Hematopoietic multipotent progenitor cell treated with erythropoietin and hydrocortisone succinate and interleukin-3 and kit ligand, for 17 days (in vitro differentiated cells): Measurements from ENCODE around the gene SEMA5A.

ENCODE experiments used
- DNase-seq: peaks from one replicate; pipeline ENCODE4 v3.0.0-alpha.2; 2015; ENCODE audit warnings: low spot score

SEMA5A gene

DNA sequence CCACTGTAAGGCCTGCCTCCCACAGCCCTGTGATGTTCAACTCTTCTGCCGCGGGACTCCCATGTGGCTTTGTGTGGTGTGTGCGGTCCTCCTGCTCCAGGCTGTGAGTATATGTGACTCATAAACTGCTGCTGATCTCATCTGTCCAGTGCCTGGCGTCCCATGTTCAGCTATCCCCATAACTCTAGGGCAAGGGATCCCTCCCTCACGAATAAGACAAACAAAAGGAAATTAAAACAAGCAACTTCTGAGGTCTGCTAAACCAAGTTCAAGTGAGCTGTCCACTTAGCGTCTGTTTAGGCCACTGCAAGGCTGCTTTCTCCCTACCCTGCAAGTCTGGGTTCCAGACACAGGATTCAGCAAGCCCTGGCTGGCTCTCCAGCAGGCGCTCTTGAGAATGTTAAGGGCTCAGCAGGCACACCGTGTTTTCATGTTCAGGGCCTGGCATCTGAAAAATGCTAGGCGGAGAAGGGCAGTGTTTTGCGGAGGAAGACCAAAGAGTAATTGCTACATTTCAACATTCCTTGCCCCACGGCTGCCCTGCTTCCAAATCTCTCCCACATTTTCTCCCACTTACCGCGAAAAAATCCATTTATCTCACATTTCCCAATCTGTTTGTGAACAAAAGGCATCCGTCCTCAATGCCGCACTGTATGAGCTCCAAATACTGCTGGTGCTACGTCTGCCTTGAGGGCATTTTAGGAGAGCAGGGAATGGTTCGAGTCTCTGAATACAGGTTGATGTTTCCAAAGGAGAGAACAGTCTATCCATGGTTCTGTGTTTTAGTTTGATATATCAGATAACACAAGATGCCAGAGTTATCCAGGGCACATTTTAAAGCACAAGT lies 280.2 kb downstream of the SEMA5A start:
- DNase-seq, result no peak

DNA sequence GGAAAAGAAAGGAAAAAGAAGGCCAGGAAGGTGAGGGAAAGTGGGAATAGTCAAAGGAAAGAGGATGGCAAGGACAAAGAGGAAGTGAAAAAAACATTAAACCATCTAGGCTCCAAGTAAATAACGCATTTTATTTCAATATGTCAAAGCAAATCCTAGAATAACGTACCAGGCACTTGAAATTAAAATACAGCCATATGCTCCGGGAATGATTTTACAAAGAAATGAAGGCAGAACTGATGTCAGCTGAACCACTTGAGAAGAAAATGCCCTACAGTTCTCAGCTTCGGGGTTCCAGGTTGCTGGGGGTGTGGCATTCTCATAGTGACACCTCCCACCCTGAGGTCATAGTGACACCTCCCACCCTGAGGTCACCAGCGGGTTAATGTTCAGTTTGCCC lies 281.6 kb downstream of the SEMA5A start:
- no peak for DNase-seq

DNA sequence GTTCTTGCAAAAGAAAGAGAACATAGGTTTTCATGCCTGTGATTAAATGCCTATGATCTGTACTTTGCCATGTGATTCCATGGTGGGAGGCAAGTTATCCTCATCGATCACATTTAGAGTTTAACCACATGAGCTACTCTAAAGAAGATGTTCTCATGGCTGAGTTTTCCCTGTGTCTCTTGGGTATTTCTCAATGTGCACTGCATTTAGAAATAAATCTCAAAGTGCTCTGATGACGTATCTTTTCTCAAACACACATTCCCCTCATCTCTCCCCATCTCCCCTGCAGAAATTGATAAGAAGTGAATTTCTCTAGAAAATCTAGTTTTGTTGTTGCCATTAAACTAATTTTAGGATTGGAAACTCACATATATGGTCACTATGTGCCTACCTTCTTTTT lies 282.2 kb downstream of the SEMA5A start:
- no peak for DNase-seq

DNA sequence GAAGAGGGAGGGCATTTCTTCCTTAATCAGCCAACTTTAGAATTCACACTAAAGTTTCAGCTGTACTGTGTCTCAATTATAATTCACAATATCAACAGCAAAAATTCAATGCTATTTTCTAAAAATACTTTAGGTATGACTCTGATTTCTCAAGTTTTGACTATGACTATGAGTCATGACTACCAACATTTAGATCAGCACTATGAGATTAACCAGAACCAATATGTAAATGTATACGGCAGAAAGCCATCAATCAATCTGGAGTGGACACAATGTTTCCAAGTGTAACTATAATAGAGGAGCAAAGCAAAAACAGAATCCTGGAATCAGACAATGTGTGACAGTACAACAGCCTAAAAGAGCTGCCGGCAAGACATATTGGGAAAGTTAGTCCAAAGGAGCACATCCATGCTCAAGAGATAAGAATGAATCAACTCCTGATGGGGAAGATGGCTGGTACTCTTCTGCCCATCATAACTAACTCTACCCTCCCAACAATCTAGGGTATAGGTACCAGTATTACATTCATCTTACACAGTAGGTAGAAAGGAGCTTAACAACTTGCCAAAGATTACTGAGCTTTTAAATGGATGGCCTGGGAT lies 294.4 kb downstream of the SEMA5A start:
- DNase-seq, result no peak

DNA sequence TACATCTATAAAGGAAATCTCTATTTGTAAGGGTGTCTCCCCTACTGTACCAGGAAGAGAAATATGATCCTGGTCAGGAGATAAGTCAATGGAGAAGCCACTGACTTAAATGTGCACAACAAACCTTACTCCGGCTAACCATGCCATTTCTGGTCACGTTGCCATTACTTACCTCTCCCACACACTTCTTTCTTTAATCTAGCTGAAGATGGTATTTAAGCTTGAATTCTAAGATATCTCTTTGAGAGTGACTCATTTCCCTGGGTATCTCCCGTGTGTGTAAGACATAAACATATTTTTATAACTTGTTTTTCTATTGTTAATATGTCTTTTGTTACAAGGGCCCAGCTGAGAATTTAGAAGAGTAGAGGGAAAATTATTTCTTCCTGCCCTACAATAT lies 296.6 kb downstream of the SEMA5A start:
- DNase-seq, result no peak

DNA sequence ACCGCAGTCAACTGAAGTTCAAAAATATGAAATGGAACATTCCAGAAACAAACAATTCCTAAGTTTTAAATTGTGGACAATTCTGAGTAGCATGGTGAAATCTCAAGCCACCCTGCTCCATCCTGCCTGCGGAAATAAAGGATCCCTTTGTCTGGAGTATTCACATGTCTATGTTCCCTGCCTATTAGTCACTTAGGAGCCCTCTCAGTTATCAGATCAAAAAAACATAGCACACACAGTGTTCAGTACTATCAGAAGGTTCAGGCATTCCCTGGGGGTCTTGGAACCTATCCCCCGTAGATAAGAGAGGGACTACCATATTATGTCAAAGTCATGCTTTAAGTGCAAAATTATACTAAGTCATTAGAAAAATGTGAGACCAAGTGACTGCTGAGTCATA lies 300.8 kb downstream of the SEMA5A start:
- DNase-seq, result no peak

DNA sequence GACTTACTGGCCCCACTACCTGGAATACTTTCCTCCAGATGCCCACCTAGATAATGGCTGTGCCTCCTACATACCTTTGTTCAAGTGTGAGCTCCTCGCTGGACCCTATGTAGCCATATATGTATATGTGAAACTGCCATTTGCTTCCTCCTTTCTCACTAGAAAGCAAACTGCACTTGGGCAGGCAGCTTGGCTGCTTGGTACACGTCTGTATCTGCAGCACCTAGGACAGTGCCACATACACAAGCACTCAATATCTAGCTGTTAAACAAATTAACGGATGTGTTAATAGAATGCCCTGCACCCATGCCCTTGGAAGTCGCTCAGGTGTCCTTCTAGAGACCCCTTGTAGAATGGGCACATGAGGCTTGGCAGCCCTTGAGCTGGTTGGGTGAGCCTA lies 301.5 kb downstream of the SEMA5A start:
- DNase-seq, result no peak

DNA sequence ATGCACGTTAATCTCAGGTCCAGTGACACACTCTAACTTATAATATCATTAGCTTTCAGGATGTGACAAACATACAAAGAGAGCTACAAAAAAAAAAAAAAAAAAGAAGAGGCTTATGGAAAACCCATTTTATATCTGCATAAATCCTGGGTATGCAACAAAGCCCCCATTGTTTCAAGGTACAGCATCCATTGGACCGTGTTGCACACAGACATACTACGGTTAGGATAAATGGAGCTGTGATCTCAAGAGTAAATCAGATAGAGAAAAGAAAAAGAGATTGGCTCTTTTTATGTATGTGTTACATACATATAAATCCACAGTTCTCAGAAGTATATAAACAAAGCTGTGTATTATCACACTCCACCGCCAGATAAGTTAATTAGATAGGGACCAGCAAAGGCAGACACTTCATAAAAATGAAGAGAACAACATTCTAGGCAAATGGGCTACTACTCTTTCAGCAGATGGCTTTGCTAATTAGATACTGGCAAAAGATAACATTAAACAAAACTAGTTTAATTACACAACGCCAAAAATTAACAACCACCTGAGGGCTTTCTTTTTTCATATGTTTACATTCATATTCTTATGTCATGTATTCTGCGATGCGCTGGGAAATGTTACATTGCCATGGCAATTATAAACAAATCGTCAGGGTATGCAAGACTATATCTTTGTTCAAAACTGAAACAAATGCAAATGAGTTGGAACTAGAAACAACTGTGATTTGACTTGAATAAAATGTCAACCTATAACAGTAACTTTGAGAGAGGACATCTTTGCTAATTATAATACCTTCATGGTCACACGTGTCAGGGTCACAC lies 304.2 kb downstream of the SEMA5A start:
- no peak for DNase-seq

DNA sequence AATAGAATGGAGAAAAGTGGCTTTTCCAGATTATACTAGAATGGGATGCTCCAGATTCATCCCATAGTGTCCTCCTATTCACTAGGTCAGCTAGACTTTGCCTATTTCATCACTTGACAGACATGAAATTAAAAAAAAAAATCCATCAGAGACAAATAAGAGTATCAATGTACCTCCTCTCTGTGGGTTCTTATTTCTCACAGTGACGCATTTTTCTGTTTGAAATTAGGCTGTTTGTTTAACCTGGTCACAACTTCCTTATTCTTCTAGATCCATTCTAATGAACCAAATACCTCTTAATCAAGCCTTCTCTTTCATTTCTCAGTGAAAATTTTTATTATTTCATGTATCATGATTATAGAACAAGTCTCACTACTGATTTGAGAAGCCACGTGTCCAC lies 305.4 kb downstream of the SEMA5A start:
- DNase-seq, result no peak

DNA sequence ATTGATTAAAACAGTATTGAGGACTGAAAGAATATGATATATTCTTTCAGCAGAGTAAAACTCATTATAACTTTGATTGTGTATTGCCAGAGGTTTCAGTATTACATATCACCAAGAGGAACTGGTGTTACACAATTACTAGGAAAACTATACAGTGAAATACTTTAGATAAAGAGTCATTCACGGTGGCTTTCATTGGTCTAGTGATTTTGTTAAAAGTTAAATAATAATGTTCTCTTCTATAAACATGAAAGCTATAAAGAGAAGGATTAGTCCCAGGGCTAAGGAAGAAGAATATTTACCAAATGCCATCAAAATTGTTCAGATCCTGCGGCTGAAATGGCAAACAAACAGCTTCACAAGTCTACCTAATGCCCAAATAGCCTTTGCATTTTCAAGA lies 306.2 kb downstream of the SEMA5A start:
- DNase-seq, result no peak

DNA sequence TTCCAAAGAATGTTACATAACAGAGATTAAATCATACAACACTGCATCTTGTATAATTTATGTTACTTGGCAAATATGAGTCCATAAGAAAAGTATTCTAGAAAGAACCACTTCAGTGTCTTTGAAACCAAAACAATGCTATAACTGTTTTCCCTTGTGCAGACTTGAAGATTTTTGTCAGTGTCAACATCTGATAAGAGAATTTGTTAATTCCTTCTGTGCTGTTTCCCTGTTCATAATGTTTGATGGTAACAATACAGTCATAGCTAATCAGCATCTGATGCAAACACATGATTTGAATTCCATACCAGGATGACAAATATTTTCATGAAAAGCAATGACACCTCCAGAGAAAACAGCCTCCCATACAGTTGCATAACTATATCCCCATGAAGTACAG lies 306.8 kb downstream of the SEMA5A start:
- no peak for DNase-seq

DNA sequence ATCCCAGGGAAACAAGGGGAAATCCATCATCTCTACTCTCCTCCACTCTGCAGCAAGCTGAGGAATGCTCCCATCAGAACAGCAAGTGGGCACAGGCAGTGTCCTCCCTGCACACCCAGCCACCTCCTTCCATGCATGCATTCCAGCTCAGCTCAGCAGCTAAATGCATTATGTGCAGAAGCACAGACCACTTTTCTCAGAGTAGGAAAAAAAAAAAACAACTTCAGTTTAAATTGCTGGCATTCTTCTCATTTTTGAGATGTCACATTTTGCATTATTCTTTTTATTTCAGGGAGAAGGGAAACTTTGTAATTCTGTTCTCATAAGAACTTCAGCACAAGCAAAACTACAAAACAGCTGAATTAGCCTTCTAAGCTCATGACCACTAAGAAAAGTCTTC lies 312.2 kb downstream of the SEMA5A start:
- DNase-seq, result no peak

DNA sequence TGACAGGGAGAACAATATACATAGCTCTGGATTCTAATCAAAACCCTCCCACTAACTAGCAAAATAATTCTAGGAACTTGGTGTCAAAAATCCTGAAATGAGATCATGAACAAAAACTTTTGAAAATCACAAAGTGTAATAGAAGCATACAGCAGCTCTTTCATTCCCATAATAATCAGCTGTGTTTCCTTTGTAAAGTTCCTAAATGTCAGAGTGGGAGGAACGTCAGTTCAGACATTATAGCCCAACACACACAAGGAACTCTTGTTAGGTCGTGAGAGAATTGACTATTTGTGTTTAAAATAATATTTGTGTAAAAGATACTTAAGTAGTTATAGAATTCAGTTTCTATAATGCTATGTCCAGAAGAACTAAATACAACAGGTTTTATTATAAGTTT lies 312.8 kb downstream of the SEMA5A start:
- DNase-seq, result no peak

DNA sequence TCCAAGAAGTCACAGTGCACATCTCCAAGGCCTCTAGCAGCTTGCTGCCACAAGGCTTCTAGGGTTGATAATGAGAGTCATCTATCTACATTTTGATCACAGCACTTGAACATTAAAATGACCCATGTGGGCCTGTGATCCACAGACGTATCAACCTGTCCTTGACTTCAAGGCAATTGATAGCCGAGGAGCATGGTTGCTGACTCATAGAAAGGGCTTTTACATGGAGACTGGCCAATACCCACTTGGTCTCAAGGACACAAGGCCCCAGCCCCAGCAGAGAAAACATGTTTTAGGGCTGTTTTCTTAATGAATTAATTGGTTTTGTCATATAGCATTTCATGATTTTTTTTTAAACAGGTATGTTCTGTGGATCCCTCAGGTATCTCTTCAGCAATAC lies 314.0 kb downstream of the SEMA5A start:
- no peak for DNase-seq

DNA sequence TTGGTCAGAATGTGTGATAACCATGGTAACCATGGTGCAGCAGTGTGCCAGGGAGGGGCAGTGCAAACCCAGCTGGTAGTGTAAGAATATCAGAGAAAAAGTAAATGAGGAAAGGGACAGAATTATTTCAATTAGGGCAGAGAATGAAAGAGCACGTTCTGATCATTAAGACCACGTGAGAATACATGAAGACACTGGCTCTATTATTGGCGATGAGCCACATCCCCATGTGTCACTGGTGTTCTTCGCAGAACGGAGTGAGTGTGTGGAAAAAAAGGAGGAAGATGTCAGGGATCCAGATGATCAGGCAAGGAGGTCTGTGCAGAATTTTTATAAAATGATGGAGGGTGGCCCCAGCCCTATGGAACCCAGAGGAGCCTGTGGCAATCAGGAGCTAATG lies 315.5 kb downstream of the SEMA5A start:
- DNase-seq, result no peak

DNA sequence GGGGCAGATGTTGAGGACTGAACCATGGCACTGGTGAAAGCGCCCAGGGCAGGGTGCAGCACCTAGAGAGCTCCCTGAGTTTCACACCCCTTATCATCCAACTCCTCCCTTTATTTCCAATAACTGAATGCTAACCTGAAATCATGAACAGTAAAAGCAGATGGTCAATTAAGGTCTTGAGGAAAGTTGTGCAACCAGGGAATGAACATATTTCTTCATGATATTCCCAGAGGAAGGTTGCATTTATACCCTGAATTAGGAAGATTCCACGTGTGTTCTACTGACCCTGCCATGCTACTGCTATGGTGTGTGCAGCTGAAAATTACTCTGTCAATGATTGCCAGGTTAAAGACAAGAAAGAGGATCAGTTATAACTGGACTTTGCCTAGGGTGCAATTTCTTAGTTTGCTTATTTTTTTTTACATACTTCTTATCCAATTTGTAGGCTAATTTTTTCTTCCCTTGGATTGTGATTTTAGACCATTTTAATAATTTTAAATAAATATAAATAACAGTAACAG lies 319.8 kb downstream of the SEMA5A start:
- no peak for DNase-seq

DNA sequence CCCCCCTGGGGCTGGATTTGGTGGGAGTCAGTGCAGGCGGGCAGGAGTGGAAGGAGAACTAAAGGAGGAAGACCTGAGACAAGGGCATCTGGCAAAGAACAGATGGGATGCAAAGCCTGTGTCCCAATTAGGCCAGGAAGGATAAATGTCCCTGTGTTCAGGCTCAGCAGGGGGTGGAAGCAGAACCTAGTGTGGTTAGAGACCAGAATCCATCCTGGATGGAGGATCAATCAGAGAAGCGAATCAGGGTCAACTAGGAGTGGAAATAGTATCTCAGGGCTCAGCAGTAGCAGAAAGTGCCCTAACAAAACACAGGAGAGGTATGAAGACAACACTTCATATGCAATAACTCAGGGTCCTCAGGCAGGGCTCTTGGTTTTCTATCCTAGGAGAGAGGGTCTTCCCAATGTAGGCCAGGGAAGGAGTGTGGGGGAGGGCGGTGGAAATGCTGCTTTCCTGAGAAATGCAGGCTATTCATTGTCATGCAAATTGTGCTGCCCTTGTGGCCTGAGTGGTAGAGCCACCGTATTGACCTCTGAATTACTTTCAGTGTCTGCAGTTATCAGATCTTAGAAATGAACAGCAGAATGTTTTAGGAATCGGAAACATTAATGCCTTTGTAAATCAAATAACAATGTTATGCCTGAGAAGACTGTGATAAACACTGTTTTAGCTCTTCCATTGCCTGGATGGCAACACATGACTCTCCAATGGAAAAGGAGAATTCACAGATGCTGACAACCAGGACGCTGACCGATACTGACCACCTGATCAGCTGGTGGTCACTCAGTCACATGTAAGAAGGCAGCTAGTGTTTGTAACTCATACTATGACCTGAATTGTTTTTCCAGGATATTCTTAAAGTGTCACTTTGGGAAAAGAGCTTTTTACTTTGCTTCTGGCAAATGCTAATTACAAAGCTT lies 323.6 kb downstream of the SEMA5A start:
- no peak for DNase-seq

DNA sequence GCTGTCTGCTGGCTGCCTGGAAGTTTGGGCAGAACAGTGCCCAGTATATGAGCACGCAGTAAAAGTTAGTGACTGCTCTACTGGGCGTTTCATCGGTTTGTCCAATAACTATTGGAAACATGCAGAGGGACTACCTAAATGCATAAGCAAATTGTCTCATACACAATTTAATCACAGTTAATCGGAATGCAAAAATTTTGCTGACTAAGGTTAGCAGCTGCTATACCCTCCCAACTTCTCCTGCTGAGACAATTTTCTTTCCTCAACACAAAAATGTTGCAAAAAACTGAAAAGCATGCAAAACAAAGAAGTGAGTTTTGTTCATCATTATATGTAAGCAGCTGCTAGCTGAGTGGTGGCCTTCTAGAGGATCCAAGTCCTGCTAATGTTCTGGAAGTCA lies 327.5 kb downstream of the SEMA5A start:
- no peak for DNase-seq

DNA sequence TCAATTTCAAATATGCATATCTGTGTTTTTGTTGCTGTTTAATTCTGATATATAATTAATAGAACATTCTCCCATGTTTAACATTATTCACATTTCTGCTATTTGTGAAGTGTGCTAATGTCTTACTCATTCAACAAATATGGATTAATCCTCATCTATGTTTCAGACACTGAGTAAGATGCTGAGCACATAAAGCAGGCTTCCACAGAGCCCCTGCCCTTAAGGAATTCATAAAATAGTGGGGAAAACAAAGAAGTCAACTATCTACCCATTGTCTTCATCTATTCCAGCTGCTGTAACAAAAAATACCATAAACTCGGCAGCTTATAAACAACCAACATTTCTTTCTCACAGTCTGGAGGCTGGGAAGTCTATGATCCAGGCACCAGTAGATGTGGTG lies 333.3 kb downstream of the SEMA5A start:
- DNase-seq, result no peak

DNA sequence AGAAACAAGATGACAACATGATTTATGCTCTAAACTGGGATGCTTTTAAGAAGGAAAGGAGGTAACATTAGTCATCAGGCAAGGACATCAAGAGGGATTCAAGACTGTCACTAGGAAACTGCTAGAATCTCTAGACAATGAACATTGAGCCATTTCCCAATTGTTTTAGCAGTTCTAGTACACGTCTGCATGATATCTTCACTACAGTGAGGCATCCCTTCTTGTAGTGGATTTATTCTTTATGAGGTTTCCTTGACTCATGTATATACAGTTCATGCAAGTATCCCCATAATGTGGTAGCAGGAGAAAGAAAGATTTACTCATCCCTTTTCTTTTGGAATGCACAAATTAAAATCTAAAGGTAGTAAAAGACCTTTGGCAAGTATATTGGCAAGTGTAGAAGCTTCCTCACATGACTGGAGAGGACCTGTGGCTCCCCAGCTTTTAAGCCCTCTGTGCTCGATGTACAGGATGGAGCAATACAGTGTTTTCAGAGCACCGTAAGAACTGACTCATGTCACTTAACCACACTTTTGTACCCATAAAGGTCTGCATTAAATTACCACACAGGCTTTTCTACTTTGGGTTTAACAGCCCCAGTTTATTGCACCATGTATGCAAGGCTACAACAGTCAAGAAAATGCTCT lies 335.9 kb downstream of the SEMA5A start:
- DNase-seq, result no peak

DNA sequence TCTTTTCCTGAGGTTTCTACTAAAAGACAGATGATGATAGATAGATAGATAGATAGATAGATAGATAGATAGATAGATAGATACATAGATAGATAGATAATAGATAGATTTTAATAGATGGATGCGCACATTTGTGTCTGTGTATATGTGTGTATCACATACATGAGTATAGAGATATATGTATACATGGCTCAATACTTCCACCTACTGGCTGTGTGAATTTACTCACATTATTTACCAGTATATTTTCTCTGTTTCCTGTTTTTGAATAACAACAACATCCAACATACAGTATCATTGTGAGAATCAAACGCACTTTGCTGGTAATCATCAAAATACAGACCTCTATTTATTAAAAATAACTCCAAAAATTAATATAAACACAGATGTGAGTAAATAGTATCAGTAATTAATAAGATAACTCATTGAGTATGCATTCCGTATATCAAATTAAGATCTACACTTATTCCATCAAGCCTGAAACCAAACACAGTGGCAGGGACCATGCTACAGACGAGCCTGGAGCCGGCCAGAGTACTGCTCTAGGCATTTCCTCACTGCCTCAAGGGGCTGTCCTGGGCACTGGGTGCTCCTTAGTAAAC lies 338.0 kb downstream of the SEMA5A start:
- peak; percentile 32 for DNase-seq
